Glomerular visceral epithelial cell (primary cell): ENCODE measurements around the gene DARS1.

Experiments
- DNase-seq: peaks from one replicate; pipeline ENCODE4 v3.0.0-alpha.2; 2016; ENCODE audit errors: extremely low spot score

The DARS1 gene

GRCh38 chr2:136016427-136016826, 31.0 kb upstream of the DARS1 start:
- no peak for DNase-seq

DNA sequence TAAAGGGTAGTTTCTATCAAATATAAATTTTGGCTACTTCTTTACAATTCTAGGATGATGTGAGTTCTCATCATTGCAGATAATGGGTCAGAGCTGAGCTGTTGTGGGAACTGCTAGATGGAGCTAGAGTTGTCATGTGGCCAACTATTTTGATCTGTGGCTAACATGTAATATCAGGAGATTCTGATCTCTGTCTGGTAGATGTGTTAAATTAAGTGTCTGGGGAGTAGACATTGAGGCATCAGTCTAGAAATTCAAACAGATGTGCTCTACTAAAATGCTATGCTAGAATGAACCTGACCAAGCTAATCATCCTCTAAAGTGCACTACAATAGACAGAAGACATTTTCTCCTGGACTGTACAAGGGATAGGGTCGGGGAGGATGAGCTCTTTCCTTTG, 30.3 kb upstream of the DARS1 start:
- DNase-seq, result no peak

DNA sequence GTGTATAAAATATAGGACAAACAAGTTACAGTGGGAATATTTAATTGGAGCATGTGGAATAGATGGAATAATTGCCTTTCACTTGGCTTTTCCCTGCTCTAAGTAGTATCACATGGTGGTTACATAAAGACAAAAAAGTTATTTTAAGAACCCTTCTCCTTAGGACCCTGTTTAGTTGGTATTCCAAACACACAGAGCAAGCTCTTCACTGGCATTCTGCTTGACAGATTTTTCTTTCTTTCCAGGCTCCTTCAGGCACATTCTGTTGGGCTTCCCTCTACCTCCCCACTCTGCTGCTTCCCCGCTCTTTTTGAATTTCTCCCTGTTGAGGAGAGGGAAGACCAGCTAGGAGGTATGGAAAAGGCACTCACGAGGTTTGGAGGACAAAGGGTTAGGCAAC, 29.0 kb upstream of the DARS1 start:
- DNase-seq, result no peak

GRCh38 chr2:136013955-136014354, 28.5 kb upstream of the DARS1 start:
- peak; percentile 15 for DNase-seq

GRCh38 chr2:136013136-136013685, 27.8 kb upstream of the DARS1 start:
- no peak for DNase-seq

GRCh38 chr2:136012315-136012714, 26.9 kb upstream of the DARS1 start:
- DNase-seq, result no peak

GRCh38 chr2:136010126-136010525, 24.7 kb upstream of the DARS1 start:
- DNase-seq, result peak; percentile 23

- DNase-seq, result no peak
These were observed 22.9 kb upstream of the DARS1 start for GRCh38 chr2:136008205-136008865.

DNA sequence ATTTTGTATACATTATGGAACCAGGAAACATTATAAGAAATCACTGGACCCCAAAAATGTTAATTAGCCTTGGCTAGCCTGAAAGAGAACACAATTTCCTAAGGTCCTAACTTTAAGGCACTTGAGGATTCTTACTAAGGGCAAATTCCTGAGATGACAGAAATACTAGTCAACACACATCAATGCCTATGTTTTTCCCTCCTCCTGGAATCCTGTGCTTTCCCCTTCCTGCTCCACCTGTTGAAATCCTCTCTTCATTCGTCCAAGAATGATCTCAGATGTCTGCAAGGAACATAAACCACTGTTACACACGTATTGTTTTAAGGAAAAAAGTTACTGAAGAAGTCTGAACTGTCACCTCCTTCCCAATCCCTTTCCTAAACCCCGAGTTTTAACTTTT, 21.2 kb upstream of the DARS1 start:
- DNase-seq, result peak; percentile 69

DNA sequence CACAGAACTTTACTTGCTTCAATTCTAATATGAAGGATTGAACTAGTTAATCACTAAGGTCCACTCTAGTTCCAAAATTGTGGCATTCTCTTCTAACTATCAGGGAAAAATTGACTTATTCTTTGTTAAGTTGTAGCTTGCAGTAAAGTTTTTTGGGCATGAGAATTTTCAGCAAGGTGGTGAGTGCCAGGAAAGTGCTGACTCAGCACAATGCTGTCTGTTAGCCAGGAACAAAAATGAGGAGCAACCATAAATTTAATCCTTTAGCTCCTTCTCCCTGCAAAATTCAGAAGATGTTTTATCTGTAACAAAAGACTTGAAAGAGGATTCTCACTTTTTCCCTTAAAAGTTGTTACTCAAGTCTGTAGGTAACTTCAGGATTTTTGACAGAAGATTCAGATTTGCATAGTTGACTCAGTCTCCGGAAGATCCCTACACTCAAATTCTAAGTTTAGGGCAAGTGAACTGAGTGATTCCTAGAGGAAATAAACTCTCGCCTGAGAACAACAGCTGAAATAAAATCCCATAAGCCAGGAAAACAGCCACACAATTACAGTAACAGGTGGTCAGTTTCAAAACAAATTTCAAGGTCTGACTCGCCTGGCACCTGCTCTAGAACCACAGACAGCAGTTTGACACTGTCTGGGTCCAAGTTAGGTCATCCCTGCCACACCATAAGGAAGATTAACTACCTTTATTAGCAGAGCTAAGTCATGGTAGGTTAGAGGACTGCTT, 20.2 kb upstream of the DARS1 start:
- peak; percentile 59 for DNase-seq

DNA sequence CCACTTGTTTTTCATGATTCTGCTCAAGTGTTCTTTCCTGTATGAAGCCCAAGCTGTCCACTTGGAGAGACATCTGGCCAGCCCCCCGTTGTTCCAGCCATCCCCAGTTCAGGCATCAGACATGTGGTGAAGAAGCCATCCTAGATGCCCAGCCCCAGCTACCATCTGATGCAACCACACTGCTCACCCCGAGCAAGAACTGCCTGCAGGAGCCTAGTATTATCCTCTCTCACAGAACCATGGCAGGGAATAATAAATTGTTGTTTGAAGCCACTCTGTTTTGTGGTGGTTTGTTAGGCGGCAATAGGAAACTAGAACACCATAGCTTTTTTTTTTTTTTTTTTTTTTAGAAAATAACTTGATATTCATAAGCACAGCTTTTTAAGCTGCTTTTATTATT, 19.5 kb upstream of the DARS1 start:
- no peak for DNase-seq

- no peak for DNase-seq
These were observed 15.7 kb upstream of the DARS1 start for GRCh38 chr2:136001131-136001530.

GRCh38 chr2:136000502-136000901, 15.1 kb upstream of the DARS1 start:
- no peak for DNase-seq

DNA sequence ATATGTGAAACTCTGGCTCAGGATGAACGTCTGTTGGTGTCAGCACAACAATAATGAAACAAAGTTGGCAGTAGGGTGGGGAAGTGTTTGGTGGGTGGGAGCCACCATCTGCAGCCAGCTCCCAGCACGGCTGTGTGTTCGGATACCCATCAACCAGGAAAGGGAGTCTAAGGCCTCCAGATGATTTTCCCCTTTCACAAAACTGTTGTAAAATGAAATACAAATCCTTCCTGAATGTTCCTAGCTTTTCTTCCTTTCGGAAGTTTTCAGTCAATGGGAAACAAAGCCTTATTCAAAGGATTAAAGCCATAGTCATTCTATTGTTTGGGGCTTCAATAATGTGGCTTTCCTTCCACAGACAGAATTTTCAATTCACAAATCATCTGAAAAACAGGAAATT, 14.5 kb upstream of the DARS1 start:
- no peak for DNase-seq

DNA sequence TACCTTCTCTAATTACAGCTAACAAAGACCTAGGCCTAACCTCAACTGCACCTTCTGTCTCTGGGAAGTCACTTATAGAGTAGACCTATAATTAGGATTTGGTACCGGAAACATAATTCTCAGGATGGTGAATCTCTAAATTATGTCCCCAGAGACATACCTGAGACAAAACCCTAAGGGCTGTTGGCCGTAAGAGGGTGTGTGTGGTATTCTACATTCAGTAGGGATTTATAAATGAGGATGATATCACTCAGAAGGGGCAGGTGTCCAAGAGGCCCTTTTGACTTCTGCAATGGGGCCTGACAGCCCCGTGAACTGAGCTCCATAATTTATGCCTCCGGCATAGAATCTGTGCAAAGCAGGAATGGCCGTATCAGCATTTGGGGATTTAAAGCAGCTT, 13.5 kb upstream of the DARS1 start:
- DNase-seq, result no peak

GRCh38 chr2:135997380-135997779, 12.0 kb upstream of the DARS1 start:
- peak; percentile 28 for DNase-seq

DNA sequence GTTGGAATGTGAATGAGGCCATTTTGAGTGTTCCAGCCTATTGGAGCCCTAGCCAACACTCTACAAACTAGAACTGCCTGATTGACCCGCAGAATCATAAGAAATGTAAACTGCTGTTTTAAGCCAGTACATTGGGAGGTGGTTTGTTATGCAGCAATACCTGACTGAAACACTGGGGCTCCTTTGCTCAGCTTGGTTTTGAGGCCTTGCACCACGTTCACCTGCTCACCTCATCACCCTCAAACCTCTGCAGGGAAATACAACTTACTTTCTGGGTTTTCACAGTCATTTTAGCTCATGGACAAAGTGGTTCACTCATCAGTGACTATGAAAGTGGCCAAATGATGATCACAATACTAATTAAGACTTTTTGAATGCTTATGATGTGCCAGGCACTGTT, 10.9 kb upstream of the DARS1 start:
- DNase-seq, result no peak

DNA sequence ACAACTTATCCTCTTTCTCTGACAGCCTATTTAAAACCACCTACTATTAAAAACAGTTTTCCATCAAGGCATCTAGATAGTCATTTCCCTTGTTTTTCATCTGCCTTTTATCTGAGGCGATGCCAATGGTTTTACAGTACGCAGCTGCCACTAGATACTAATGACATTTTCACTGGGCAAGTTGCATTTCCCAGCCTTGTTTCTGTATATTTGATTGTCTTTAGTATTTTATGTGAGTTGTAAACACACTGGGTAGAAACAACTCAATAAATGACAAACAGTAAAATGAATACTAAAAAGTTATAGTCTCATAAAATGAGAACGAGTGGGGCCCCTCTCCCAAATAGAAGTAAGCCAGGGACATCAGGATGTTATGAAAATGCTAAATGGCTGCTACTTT, 8.9 kb upstream of the DARS1 start:
- DNase-seq, result no peak

DNA sequence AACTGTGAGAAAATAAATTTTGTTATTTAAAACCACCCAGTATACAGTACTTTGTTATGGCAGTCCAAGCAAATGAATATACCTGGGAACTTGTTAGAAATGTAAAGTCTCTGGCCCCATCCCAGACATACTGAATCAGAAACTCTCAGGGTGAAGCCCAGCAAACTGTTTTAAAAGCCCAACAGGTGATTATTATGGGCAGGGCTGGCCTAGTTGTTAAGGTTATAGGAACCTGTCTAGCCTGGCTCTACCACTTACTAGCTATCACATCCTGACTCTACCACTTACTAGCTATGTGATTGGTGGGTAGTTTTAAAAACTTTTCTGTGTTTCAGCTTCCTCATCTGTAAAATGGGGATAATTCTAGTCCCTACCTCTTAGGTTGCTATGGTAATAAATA, 8.0 kb upstream of the DARS1 start:
- no peak for DNase-seq

DNA sequence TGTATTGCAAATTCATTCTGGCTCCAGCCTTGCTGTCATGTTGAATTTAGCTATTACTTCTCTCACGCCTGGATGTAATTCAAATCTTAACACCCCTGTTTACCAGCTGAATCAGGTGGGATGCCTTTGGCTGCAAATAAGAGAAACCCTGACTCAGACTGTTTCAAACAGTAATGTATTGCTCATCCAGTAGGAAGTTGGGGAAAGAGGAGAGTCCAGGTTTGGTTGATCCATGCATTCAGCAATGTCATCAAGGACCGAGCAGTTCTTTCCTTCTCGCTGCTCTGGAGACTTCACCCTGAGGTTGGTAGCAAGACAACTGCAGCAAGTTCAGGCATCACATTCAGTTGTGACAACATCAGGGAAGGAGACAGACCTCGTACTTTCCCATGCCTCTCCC, 6.4 kb upstream of the DARS1 start:
- DNase-seq, result no peak

GRCh38 chr2:135987441-135987840, 2.0 kb upstream of the DARS1 start:
- no peak for DNase-seq

- no peak for DNase-seq
These were observed 1.1 kb upstream of the DARS1 start for GRCh38 chr2:135986507-135986906.

GRCh38 chr2:135985826-135986393, 484 bp upstream of the DARS1 start:
- no peak for DNase-seq
